Stimulated activated naive CD8-positive, alpha-beta T cell treated with anti-CD3 and anti-CD28 coated beads, Interleukin-15, Interleukin-2, amounts not matched to agents 100 U/mL and 50 U/mL, for 24 hours (primary cell): ENCODE measurements around the gene ZNF667.
A peak's percentile ranks its signal among the peaks of the same experiment; 100 is the strongest.

Experiments used
- ATAC-seq: fragments of 150-1000 bp; cut with Tn5 transposase; one replicate; pipeline ENCODE4 v1.10.0; 2021
- DNase-seq: peaks from one replicate; pipeline ENCODE4 v3.0.0; 2021

Gene ZNF667

GRCh38 chr19:56476651-56477428 lies at the start of gene ZNF667:
Gene ZNF667, minus strand, starts transcription at chr19:56477345. Its CDS starts 14,975 bp downstream, at chr19:56462370.
- peak; percentile 20 for DNase-seq
- peak; percentile 37 for ATAC-seq

- DNase-seq (no peak), ATAC-seq (no peak)
These were observed 48.2 kb upstream of the ZNF667 start for GRCh38 chr19:56525214-56525860.

DNA sequence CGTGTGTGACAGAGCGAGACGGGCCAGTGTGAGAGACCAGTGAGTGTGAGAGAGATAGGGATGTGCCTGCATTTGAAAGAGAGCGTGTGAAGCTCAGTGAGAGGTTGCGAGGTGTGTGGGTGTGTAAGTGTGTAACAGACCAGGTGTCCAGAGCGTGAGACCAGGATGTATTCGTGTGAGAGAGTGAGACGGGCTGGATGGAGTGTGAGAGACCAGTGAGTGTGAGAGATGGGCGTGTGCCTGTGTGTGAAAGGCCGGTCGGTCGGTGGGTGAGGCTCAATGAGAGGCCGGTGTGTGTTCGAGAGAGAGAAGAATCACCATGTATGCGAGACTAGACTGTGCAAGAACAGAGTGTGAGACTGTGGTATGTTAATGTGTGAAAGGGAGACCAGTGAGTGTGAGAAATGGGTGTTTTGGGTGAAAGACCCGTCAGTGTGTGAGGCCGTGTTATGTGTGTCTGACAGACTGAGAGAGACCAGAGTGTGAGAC lies 31.2 kb upstream of the ZNF667 start:
- DNase-seq (no peak), ATAC-seq (no peak)

GRCh38 chr19:56507446-56508289 lies 30.5 kb upstream of the ZNF667 start, which contains the start of gene ZNF471:
Gene ZNF471, plus strand, starts transcription at chr19:56507855. Its CDS starts 3,717 bp downstream, at chr19:56511572.
- peak; percentile 84 for DNase-seq
- ATAC-seq: peak; percentile 98

DNA sequence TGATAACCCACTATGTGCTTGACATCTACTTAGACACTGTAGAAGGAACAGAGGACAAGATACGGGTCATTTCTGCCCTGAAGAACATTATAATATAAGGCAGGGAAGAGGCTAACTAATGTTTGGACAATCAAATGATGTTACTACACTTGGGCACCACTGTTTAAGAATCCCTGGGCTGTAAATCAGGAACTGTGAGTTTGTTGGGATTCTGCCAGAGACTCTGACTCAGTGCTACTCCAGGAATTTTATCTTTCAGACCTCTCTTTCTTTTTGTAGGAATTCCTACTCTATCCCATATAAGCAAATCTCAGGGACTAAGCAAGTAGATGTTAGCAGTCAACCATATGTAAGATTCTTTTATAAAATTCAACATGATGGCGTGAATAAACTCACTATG lies 27.4 kb upstream of the ZNF667 start:
- DNase-seq: no peak
- ATAC-seq: no peak

DNA sequence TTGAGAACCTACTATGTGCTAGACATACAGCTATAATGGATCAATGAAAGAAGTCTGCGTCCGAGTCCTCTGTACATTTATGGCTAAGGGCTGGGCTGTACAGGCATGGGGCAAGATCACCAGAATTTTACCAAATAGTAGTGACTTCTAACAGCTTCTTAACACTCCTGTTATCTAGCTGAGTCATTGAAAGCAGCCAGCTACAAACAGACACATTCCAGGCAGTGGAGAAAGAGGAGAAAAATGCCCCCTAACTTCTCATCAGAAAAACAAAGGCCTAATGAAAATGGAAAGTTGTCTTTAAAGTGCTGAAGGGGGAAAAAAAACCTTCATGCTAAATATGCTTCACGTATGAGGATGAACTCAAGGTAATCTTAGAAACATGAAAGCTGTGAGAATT lies 14.3 kb upstream of the ZNF667 start:
- no peak for ATAC-seq
- no peak for DNase-seq

- ATAC-seq: peak; percentile 77
- DNase-seq: peak; percentile 73
These were observed 539 bp upstream of the ZNF667 start for GRCh38 chr19:56477429-56478338.

DNA sequence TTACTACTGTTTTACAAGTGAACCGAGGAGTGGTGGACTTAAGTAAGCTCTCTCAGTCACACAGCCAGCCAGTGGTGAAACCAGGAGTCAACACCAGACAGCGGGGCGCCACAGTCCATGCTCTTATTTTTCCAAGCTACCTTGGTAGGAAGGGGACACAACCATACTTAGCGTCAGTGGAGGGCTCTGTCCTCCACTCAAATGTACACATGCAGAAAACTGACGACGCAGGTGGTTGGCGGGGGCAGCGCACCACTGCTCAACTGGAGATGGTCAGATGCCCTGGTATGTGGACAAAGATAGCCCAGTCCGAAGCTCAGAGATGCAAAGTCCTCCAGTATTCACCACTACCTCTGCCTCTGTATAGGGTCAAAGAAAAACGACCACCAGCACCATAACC lies 1.1 kb downstream of the ZNF667 start:
- no peak for DNase-seq
- no peak for ATAC-seq

GRCh38 chr19:56474308-56474707 lies 2.8 kb downstream of the ZNF667 start:
- DNase-seq: no peak
- ATAC-seq: no peak

GRCh38 chr19:56441206-56441792 lies 35.8 kb downstream of the ZNF667 start:
- ATAC-seq (no peak), DNase-seq (no peak)

- DNase-seq (no peak), ATAC-seq (no peak)
These were observed 53.2 kb downstream of the ZNF667 start for GRCh38 chr19:56423985-56424353.

- ATAC-seq (no peak), DNase-seq (no peak)
These were observed 53.7 kb downstream of the ZNF667 start for GRCh38 chr19:56423276-56423984.

- no peak for DNase-seq
- no peak for ATAC-seq
These were observed 72.1 kb downstream of the ZNF667 start for GRCh38 chr19:56405062-56405461.

GRCh38 chr19:56404705-56405056 lies 72.5 kb downstream of the ZNF667 start:
- DNase-seq: no peak
- peak; percentile 1 for ATAC-seq

DNA sequence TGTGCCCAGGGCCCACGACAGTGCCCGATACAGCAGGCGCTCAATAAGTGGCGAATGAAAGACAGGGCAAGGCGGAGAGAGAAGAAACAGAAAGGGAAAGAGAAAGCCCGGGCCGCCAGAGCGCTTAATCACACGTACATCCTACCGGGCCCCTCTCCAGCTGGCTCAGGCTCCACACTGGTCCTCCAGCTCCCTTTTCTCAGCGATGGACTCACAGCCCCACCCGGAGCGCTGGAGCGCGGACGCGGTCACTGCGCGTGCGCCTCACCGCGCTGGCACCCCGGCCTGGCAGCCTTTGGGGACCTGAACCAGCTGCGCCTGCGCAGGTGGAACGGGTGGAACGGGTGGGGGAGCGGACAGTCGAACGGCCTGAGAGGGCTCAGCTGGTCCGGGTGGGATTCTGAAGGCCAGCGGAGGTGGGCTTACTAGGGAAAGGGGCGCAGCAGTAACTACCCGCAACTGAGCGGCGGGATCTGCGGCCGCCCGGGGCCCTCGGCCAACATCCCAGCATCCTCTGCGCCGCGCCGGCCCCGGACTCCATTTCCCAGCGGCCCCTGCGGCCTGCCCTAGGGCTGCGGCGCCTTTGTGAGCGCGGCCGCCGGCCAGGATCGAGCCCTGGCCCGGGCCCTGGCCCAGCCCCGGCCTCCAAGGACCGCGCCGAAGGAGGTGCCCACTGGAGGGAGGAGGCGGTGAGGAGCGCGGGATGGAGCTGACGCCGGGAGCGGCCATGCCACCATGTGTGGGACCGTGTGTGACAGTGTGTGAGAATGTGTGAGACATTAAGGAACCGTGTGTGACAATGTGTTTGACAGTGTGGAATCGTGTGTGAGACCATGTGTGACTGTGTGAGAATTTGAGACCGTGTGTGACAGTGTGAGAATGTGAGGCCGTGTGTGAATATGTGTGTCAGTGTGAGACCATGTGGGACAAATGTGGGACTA lies 73.1 kb downstream of the ZNF667 start, which contains the start of gene ZNF583:
Gene ZNF583, plus strand, starts transcription at position 569 of the 941 bp plus-strand sequence. CDS start 2,783 bp downstream, outside the sequence.
- peak; percentile 92 for DNase-seq
- ATAC-seq: peak; percentile 91

DNA sequence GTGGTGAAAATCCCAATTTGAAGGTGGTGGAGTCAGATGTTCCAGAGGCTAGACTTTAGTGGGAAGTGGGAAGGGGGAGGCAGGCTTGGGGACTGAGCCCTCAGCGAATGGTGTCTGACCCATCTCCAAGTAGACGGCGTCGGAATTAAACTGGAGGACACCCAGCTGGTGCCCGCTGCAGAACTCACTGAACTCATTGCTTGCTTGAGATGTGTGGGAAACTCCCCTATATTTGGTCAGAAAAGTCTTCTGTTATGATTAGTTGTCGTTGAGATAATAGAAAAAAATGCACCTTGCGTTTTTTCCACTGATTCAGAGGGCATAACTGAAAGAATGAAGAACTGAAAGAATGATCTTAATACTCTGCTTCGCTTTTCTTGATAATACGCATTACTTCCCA lies 73.9 kb downstream of the ZNF667 start:
- ATAC-seq: no peak
- no peak for DNase-seq

GRCh38 chr19:56400485-56400884 lies 76.7 kb downstream of the ZNF667 start:
- ATAC-seq (no peak), DNase-seq (no peak)

DNA sequence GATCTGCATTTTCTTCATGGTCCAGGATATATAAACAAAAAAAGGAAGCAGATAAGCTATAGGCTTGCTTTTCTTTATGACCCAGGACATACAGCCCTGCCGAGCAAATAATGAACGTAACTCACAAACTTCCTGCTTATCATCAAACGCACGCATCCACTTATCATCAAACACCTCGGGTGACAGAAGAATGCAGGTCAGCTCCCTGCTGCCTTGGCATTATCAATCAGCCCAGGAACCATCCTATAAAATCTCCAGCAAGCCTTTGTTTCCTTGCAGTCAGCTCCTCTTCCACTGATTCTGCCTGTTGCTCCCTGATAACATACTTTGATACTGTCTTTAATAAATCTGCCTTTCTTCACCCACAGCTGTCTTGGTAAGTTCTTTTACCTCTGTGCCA lies 78.3 kb downstream of the ZNF667 start:
- DNase-seq (no peak), ATAC-seq (no peak)
